Measurements from ENCODE around the gene NAB1.
"Not testable (repeated sequence)": the region's sequence is repeated elsewhere in the genome, so short reads cannot be mapped to it uniquely, and the experiment has no call there.

The NAB1 gene

GRCh38 chr2:190670182-190670946 is 21.5 kb downstream of the NAB1 start:
- no peak for DNase-seq (ENCODE audit: low spot score)

GRCh38 chr2:190674966-190675650 is 26.2 kb downstream of the NAB1 start:
- no peak for DNase-seq (ENCODE audit: low spot score)

- no peak for DNase-seq (ENCODE audit: low spot score)
These were observed 28.4 kb downstream of the NAB1 start for GRCh38 chr2:190677255-190677654.

GRCh38 chr2:190678444-190679162 is 29.7 kb downstream of the NAB1 start:
- no peak for DNase-seq (ENCODE audit: low spot score)

- DNase-seq (ENCODE audit: low spot score): no peak
These were observed 30.5 kb downstream of the NAB1 start for GRCh38 chr2:190679391-190679790.

- DNase-seq (ENCODE audit: low spot score): no peak
These were observed 31.1 kb downstream of the NAB1 start for GRCh38 chr2:190679813-190680591.

GRCh38 chr2:190682168-190682567 is 33.3 kb downstream of the NAB1 start:
- no peak for DNase-seq (ENCODE audit: low spot score)

GRCh38 chr2:190683802-190684201 is 34.9 kb downstream of the NAB1 start:
- no peak for DNase-seq (ENCODE audit: low spot score)

- DNase-seq (ENCODE audit: low spot score): no peak
These were observed 36.0 kb downstream of the NAB1 start for GRCh38 chr2:190684931-190685330.

- no peak for DNase-seq (ENCODE audit: low spot score)
These were observed 36.5 kb downstream of the NAB1 start for GRCh38 chr2:190685333-190685732.

- no peak for DNase-seq (ENCODE audit: low spot score)
These were observed 44.8 kb downstream of the NAB1 start for GRCh38 chr2:190693533-190694232.

- DNase-seq (ENCODE audit: low spot score): no peak
These were observed 45.6 kb downstream of the NAB1 start for GRCh38 chr2:190694479-190694878.

- DNase-seq (ENCODE audit: low spot score): no peak
These were observed 46.9 kb downstream of the NAB1 start for GRCh38 chr2:190695739-190696138.

GRCh38 chr2:190696792-190697398 is 48.0 kb downstream of the NAB1 start:
- no peak for DNase-seq (ENCODE audit: low spot score)

- DNase-seq (ENCODE audit: low spot score): no peak
These were observed 48.5 kb downstream of the NAB1 start for GRCh38 chr2:190697421-190697820.

- DNase-seq (ENCODE audit: low spot score): no peak
These were observed 50.0 kb downstream of the NAB1 start for GRCh38 chr2:190698895-190699294.

- no peak for DNase-seq (ENCODE audit: low spot score)
These were observed 52.7 kb downstream of the NAB1 start for GRCh38 chr2:190701586-190701985.

GRCh38 chr2:190705280-190705679 is 56.4 kb downstream of the NAB1 start:
- no peak for DNase-seq (ENCODE audit: low spot score)

- no peak for DNase-seq (ENCODE audit: low spot score)
These were observed 58.8 kb downstream of the NAB1 start for GRCh38 chr2:190707726-190708125.

GRCh38 chr2:190708650-190709049 is 59.8 kb downstream of the NAB1 start:
- not testable (repeated sequence) for DNase-seq (ENCODE audit: low spot score)

GRCh38 chr2:190711069-190711468 is 62.2 kb downstream of the NAB1 start:
- no peak for DNase-seq (ENCODE audit: low spot score)
